Measurements from ENCODE around the gene TMCO4. TPM values are rescaled to one million over a fixed set of nuclear protein-coding genes. Genes with fewer than 3 reads are reported as not detected.

Gene TMCO4
- total RNA-seq, 1 donor from 2014 or later: 0.82 TPM

DNA sequence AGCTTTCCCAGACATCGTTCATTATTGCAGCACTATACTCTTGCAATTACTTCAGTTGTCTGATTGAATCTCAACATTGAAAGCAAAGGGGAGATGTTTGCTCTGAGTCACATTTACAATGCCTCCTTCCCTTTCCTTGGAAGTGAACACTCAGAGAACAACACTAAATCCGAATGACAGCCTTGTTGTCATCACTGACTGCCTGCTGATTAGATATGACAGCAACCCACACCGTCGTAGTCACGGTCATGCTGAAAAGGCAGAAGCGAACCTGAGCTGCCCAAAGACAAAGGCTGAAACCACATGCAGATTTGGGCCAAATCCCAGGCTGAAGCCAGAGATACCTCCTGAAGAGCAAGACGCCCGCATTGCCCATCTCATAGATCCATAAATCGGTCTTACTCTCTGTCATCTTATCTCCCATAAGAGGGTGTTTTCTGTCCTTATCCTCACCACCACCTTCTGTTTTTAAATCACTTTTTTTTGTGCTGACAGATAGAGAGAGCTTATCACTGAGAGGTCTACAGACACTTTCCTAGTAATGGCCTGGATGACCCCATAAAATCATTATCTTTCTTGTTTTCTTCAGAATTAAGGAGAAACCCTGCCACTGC lies 47.5 kb downstream of the TMCO4 start:
- DNase-seq (ENCODE audit: low spot score in 2 of 2): no peak
- no peak for FAIRE-seq

DNA sequence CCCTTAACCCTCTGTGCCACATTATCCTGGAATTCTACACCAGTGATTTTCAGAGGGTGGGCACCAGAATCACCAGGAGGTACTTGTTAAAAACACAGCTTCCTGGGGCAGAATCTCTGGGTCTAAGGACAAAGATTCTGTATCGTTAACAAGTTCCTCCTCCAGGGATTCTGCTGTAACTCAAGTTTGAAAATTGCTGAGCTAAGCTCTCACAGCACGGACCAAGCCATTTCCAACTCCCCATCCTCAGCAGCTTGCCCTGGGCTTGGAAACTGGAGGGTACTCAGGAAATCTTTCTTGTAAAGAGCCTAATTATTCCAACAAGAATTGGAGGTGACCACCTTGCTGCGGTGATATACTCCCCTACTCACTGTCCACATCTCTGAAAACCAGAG lies 48.8 kb downstream of the TMCO4 start:
- no peak for FAIRE-seq
- DNase-seq (ENCODE audit: low spot score in 2 of 2): no peak

DNA sequence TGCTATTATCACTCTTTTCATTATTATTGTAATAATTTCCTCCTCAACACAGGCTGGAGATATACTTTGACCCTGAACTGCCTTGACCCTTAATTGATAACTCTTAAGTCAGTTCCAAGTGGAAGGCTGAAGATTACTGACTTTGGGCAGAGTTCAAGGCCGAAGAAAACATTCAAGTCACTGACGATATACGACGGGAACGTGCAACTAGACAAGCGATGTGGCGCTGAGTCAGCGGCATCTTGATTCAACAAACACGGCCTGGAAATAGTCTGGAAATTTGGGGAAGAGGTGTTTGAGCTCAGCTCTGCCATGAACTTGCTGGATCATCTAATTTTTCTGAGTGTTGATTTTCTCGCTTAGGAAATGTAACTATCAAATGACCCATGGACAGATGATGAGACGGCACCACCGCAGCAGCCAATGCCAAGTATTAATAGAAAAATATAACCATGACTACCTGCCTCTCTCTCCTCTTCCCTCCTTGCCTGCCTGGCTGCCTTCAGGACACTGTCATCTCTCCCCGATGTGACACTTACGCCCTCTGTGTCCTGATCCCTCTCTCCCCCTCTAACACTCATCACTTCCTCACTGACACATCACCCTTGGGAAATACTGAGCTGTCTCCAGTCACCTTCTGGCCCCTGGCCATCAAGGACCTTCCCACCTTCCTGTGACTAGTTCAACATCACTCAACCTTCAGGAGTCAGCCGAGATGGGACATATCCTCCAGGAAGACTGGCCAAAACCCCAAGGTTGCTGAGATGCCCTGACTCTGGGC lies 49.4 kb downstream of the TMCO4 start:
- DNase-seq (ENCODE audit: low spot score in 2 of 2): no peak

GRCh38 chr1:19749685-19750084 lies 50.0 kb downstream of the TMCO4 start:
- no peak for FAIRE-seq
- no peak for DNase-seq (ENCODE audit: low spot score in 2 of 2)

More for the DNA sequence above, 49.4 kb downstream of the TMCO4 start:
- FAIRE-seq: no peak

DNA sequence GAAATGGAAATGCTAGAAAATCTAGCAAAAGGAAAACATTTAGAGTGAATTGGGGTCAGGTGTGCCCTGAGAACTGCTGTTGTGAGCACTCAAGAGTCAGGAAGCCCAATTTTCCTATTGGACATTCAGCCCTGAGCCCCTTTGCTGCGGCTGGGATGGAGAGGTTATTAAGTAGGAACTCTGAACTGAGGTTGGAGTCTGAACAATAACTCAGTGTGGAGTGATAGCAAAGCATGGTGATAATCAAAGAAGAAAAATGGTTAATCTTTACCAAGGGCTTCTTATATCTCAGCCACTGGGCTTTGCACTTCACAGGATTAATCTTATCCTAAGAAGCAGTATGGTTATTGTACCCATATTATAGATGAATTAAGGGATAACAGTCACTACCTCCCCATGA lies 52.0 kb downstream of the TMCO4 start:
- FAIRE-seq (no peak), DNase-seq (ENCODE audit: low spot score in 2 of 2) (no peak)

GRCh38 chr1:19744886-19745285 lies 54.8 kb downstream of the TMCO4 start:
- DNase-seq (ENCODE audit: low spot score in 2 of 2) (no peak), FAIRE-seq (no peak)

DNA sequence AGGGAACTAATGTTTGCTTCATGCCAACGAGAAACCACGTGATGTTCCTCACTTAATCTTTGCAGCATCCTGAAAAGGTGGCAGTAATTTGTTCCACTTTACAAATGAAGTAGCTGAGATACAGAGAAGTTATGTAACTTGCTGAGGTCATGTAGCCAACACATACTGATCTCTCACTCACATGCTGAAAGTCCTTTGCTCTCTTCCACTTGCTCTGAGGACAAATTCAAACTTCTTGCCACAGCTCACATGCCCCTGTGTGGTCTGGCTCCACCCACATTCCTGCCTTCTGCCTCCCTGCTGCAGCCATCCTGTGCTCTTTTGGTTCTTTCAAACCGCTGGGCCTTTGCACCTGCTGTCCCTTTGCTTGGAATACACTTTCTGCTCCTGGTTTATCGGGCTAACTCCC lies 55.4 kb downstream of the TMCO4 start:
- DNase-seq (ENCODE audit: low spot score in 2 of 2): no peak
- no peak for FAIRE-seq

- FAIRE-seq (no peak), DNase-seq (ENCODE audit: low spot score in 2 of 2) (no peak)
These were observed 55.9 kb downstream of the TMCO4 start for GRCh38 chr1:19743793-19744192.

GRCh38 chr1:19743180-19743579 lies 56.5 kb downstream of the TMCO4 start:
- DNase-seq (ENCODE audit: low spot score in 2 of 2) (no peak), FAIRE-seq (no peak)

DNA sequence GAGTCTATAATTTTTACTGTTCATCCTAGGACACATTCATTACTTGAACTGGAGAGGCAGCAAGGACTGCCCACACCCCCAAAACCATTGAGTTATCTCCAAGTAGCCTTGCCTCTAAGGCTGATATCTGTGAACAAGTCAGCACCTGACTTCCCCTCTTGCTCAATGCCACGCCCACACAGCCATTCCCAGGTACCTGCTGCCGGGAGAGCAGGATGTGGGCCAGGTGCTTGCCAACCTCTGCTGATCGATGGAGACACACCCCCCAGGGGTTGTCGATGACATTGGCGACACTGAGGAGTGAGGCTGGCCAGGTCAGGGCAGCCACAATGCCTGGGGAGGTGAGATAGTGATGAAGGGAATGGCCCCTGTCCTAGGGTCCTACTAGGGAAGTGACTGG lies 60.1 kb downstream of the TMCO4 start:
- DNase-seq (ENCODE audit: low spot score in 2 of 2) (no peak), FAIRE-seq (no peak)

DNA sequence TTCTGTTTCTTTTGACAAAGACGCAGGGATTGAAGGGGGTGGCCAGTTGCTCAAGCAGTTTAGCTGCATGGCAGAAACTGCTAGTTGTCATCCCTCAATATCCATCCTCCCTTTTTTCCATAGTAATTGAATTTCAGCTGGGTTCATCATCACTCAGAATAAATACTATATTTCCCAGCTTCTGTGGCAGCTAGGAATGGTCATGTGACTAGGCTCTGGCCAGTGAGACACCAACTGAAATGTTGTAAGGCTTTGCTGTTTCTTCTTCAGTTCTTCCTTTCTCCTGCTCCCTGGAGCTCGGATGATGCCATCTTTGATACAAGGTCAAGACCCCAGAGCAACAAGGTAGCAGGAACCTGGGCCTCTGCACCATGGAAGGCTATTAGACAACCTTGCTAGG lies 61.0 kb downstream of the TMCO4 start:
- DNase-seq (ENCODE audit: low spot score in 2 of 2): no peak
- FAIRE-seq: no peak

DNA sequence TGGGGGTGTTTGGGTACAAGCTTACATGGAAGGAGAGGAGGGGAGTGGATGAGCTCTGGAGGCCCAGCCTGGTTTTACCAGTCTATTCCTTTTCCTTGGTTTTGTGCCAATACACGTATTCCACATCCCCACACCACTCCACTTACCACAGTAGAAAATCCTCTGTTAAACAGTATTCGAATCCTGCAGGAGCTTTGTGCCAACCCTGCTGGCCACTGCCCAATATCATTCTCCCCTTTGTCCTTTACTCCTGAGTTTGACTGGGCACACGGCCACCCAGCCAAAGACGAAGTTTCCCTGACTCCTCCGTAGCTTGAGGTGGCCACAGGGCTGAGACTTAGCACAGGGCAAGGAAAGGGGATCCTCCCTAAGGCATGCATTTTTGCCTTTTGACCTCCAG lies 61.6 kb downstream of the TMCO4 start:
- no peak for FAIRE-seq
- DNase-seq (ENCODE audit: low spot score in 2 of 2): no peak

DNA sequence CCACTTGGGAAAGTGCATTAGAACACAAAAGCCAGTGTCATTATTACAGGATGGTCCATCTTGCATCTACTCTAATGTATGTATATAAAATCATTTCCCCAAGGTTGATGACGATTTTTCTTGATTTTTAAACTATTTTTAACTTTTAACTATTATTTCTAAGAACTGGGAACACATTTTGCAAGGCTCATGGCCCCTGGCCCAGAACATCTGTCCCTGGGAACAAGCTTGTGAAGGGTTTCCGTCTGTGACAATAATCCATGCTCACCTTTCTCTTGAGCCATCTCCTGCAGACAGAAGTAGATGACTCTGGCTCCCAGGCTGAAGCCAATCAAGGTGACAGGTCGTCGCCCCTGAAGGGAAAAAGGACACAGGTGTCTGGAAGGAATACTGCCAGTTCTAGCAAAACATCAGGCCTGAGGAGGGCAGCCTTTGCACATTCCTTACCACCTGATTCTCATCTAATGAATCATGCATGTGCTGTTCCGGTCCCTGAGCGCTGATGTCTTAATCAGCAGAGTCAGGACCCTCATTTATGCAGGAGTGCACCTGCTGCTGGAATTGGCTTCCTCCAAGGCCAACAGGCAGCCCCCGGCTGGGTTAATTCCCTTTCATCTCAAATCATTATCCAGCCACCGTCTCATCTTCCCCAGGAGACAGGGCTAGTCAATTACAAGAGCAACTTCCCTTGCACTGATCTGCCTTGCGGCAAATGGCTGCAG lies 62.5 kb downstream of the TMCO4 start:
- FAIRE-seq (no peak), DNase-seq (ENCODE audit: low spot score in 2 of 2) (no peak)

DNA sequence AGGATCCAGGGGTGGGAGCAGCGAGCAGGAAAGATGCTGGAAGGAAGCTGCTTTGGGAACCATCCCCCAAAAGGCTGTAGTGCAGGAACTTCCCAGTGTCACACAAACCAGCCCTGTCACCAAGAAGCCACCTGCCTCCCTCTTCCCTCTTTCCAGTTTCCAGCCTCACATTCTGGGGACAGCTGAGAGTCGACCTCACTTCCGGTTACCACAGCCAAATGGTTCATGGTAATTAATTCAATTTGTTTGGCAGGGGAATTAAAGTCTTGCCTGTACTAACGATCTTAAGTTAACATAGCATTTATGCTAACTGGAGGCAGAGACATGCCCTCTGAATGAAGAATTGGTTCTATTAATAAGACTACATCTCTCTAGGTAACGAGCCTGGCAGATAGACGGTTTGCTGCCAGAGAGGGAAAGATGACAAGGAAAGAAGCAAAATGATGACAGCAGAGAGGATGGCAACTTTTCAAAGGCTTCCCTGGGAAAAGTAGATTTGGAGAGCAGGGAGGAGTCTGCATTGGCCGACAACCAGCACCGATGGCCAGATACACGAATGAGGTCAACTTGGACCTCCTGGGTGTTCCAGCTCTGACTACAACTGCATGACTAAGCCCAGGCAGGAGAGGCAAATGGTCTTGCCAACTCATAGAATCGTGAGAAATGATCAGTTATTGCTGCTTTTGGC lies 64.1 kb downstream of the TMCO4 start:
- peak in 1 of 2 donors; percentile 68 for DNase-seq (ENCODE audit: low spot score in 2 of 2)
- no peak for FAIRE-seq

DNA sequence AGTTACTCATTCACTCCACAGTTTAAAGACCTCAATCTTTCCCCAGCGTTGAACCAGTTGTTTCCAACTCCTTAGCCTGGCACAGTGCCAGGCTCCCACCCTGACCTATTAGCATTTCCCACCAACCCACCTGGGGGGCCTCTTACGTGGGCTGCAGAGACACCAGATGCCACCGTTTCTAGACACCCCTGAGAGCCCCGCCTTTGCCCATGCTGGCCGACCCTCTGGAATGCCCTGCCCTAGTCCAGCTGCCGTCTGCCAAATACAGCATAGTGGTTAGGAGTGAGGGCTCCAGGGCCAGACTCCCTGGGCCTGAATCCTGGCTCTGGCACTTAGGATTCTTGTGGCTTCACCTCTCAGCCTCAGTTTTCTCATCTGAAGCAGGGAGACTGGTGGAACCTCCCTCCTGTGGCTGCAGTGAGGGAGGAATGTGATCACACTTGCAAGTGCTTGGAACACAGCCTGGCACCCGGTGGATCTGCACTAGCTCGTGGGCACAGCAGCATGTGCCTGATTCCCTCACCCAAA lies 65.2 kb downstream of the TMCO4 start:
- DNase-seq (ENCODE audit: low spot score in 2 of 2) (no peak), FAIRE-seq (no peak)

DNA sequence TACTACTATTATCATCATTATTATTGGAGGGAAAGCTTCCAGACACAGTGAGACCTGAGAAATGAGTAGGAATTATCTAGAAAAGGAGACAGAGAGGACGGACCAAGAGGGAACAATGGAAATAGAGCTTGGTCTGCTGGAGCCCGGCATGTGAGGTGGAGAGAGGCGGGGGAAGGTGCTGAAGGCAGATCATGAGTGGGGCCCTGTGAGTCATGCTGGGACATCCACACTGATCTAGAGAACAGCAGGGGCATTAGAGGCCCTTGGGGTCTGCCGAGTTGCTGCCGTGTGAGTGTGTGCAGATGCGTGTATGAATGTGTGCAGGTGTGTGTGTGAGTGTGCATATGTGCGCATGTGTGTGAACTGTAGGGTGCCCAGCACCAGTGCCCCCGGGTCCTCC lies 65.7 kb downstream of the TMCO4 start:
- DNase-seq (ENCODE audit: low spot score in 2 of 2): no peak

DNA sequence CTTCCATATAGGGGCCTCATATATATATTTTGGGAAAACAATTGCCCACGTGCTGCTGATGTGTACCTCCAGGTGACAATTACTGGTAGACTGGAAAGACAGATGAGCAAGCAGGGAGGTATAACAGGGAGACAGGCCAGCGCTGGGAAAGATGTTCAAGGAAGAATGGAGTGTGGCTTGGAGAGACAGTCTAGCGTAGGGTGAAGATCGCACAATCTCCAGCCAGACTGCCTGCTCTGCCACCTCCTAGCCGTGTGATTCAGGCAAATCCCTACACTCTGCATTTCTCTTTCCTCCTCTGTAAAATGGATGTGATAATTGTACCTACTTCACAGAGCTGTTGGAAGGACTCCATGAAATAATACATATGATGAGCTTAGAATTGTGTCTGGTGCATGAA lies 66.1 kb downstream of the TMCO4 start:
- no peak for DNase-seq (ENCODE audit: low spot score in 2 of 2)
- FAIRE-seq: no peak

More for the DNA sequence above, 65.7 kb downstream of the TMCO4 start:
- FAIRE-seq: no peak

DNA sequence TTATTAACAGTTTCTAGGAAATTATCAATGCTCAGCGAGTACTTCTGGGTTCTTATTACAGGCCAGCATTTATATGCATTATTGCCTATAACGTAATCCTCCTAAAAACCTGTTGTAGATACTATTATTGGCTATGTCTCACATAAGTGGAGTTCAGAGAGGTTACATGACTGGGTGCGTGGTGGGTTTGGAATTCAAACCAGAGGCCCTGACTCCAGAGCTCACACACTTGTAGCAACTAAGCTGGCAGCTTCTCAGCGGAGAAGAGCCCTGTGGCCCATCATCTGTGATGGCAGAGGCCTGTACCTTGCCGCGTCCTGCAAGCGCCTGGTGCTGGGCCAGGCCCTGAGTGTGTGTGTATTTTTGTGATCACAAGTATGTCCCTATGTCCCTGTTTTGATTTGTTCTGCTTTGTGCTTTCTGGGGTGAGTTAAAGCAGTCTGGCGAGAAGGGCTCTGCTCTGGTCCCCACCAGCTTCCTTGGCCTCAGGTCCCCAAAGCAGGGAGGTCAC lies 68.3 kb downstream of the TMCO4 start:
- DNase-seq (ENCODE audit: low spot score in 2 of 2) (no peak), FAIRE-seq (no peak)

GRCh38 chr1:19730793-19731192 lies 68.9 kb downstream of the TMCO4 start:
- FAIRE-seq (no peak), DNase-seq (ENCODE audit: low spot score in 2 of 2) (no peak)

DNA sequence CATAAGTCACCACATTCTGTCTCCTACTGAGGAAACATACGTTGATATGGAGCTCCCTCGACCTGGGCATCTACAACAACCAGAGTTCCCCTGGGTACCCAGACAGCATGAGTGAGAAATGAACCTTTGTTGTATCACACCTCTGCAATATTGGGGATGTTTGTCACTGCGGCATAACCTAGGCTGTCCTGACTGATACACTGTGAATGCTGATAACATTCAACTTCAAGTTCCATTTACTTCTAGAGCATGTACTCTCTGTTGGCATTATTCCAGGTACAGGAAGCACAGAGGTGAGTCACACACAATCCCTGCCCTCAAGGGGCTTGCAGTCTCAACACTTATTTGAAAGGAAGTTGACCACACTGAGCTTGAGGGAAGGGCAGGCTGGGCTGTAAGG lies 69.5 kb downstream of the TMCO4 start:
- FAIRE-seq (no peak), DNase-seq (ENCODE audit: low spot score in 2 of 2) (no peak)

Data from frontal cortex (tissue), 4 donors.